HCT116 (cell line): ENCODE measurements around the gene RUNX2. TPM values are rescaled to one million over a fixed set of nuclear protein-coding genes. Genes with fewer than 3 reads are reported as not detected.

Experiments
- ATAC-seq: fragments of 200-7000 bp; cut with Tn5 transposase; 2 replicates; pipeline ENCODE4 v1.9.1; 2020; ENCODE audit warnings: mild to moderate bottlenecking, moderate library complexity
- BruUV-seq: library from RNA; stranded (reverse); fragments of 400-500 nt; replicated peaks from 2 replicates; lab custom pipeline; 2021; lab: Mats Ljungman, UMichigan
- CTCF ChIA-PET: fragments of 300-600 bp; sonication (Branson Sonifier 250); formaldehyde crosslinking; loops from one replicate; lab custom pipeline; 2021; ENCODE audit warnings: antibody characterized with exemption; lab: Charles Lee
- POLR2A ChIA-PET: fragments of 300-600, 350-600 bp; sonication (Branson Sonifier 250); formaldehyde crosslinking; loops from one replicate; lab custom pipeline; 2021; ENCODE audit warnings: antibody characterized with exemption; lab: Charles Lee
- RAD21 ChIA-PET, 2 experiments: fragments of 300-600 bp; sonication (Branson Sonifier 250); formaldehyde crosslinking; loops; one replicate each; lab custom pipeline; 2023; ENCODE audit warnings: low total read pairs in 2 of 2; ENCODE audit not compliant: uncharacterized antibody in 2 of 2, unreplicated experiment in 2 of 2, low non-redundant PET in 1 of 2; lab: Charles Lee
- DNase-seq: peaks from one replicate; pipeline ENCODE4 v3.0.0-alpha.2; 2010; ENCODE audit warnings: low read depth, low spot score
- H2AFZ ChIP-seq: fragments of 200-600 bp; shearing (Covaris generic), sonication (generic); 2 replicates; pipeline ENCODE4 v1.6.1; 2017; ENCODE audit warnings: low read depth, mixed run types, mixed read lengths, antibody characterized with exemption, low read length; ENCODE audit not compliant: poor library complexity, severe bottlenecking
- H3K27ac ChIP-seq: 2 replicates; pipeline ENCODE4 v1.5.1; 2012; ENCODE audit warnings: low read depth, low read length
- H3K27me3 ChIP-seq: fragments of 200-600 bp; sonication (generic); 2 replicates; pipeline ENCODE4 v1.6.1; 2016; ENCODE audit warnings: mixed run types, low read length, mixed read lengths; ENCODE audit not compliant: insufficient read depth
- H3K36me3 ChIP-seq, 2 experiments: fragments of 200-500 bp in 1 of 2; fragments of 200-600 bp in 1 of 2; sonication (Bioruptor generic) in 1 of 2; sonication (generic) in 1 of 2; 2 replicates each; pipeline versions ENCODE4 v1.5.1 to v1.6.1; 2014 to 2016; ENCODE audit warnings: low read length in 2 of 2, inconsistent platforms in 1 of 2, mixed read lengths in 1 of 2, mixed run types in 1 of 2; ENCODE audit not compliant: insufficient read depth in 2 of 2, control insufficient read depth in 1 of 2
- H3K4me1 ChIP-seq, 2 experiments: fragments of 200-600 bp in 1 of 2; sonication (generic) in 1 of 2; 2 replicates each; pipeline versions ENCODE4 v1.5.1 to v1.6.1; 2012 to 2017; ENCODE audit warnings: low read length in 2 of 2, inconsistent platforms in 1 of 2, mild to moderate bottlenecking in 1 of 2, mixed read lengths in 1 of 2, mixed run types in 1 of 2, moderate library complexity in 1 of 2; ENCODE audit not compliant: insufficient read depth in 2 of 2, control insufficient read depth in 1 of 2
- H3K4me2 ChIP-seq: fragments of 200-600 bp; sonication (generic); 2 replicates; pipeline ENCODE4 v1.6.1; 2017; ENCODE audit warnings: mixed run types, low read length, mixed read lengths
- H3K4me3 ChIP-seq, 2 experiments: fragments of 200-600 bp in 1 of 2; sonication (generic) in 1 of 2; replicated peaks in 1 of 2; 2 replicates each; pipeline ENCODE4 v1.5.1; 2011 to 2016; ENCODE audit warnings: low read length in 2 of 2, control low read depth in 1 of 2, low read depth in 1 of 2, mild to moderate bottlenecking in 1 of 2, mixed read lengths in 1 of 2, mixed run types in 1 of 2
- H3K79me2 ChIP-seq: fragments of 200-600 bp; sonication (generic); 2 replicates; pipeline ENCODE4 v1.6.1; 2017; ENCODE audit warnings: mild to moderate bottlenecking, mixed run types, low read length, moderate library complexity, mixed read lengths; ENCODE audit not compliant: insufficient read depth
- H3K9ac ChIP-seq: fragments of 200-600 bp; sonication (generic); 2 replicates; pipeline ENCODE4 v1.6.1; 2016; ENCODE audit warnings: low read length, mixed read lengths
- H3K9me2 ChIP-seq: fragments of 200-600 bp; sonication (generic), shearing (Covaris generic); 2 replicates; pipeline ENCODE4 v1.6.1; 2017; ENCODE audit warnings: mixed run types, mild to moderate bottlenecking, moderate library complexity; ENCODE audit not compliant: insufficient read depth
- H3K9me3 ChIP-seq, 2 experiments: fragments of 200-500 bp in 1 of 2; fragments of 200-600 bp in 1 of 2; sonication (Bioruptor generic) in 1 of 2; sonication (generic) in 1 of 2; 2 replicates each; pipeline ENCODE4 v1.6.1; 2014 to 2017; ENCODE audit warnings: low read length in 2 of 2, mixed read lengths in 2 of 2, inconsistent platforms in 1 of 2, low read depth in 1 of 2, mild to moderate bottlenecking in 1 of 2, mixed run types in 1 of 2, moderate library complexity in 1 of 2; ENCODE audit not compliant: control insufficient read depth in 1 of 2, insufficient read depth in 1 of 2
- H4K20me1 ChIP-seq: fragments of 200-600 bp; sonication (generic), shearing (Covaris generic); 2 replicates; pipeline ENCODE4 v1.6.1; 2017; ENCODE audit warnings: mixed run types, mild to moderate bottlenecking, moderate library complexity; ENCODE audit not compliant: insufficient read depth
- CEBPB ChIP-seq: IDR thresholded peaks from 2 replicates; pipeline ENCODE4 v1.6.1; 2012; ENCODE audit warnings: low read depth
- ELF1 ChIP-seq: IDR thresholded peaks from 2 replicates; pipeline ENCODE4 v1.6.1; 2012; ENCODE audit warnings: low read depth, borderline replicate concordance
- EZH2 ChIP-seq: fragments of 200-600 bp; sonication (generic); IDR thresholded peaks from 2 replicates; pipeline ENCODE4 v1.6.1; 2017; ENCODE audit warnings: antibody characterized with exemption, mixed run types
- POLR2A ChIP-seq: IDR thresholded peaks from 2 replicates; pipeline ENCODE4 v1.7.0; 2011; ENCODE audit warnings: borderline replicate concordance; ENCODE audit not compliant: insufficient read depth, insufficient read length; ENCODE audit errors: extremely low read depth
- POLR2AphosphoS5 ChIP-seq: IDR thresholded peaks from 2 replicates; pipeline ENCODE4 v1.6.1; 2011; ENCODE audit warnings: mild to moderate bottlenecking, low read depth, low read length, moderate library complexity
- SIN3A ChIP-seq: IDR thresholded peaks from 2 replicates; pipeline ENCODE4 v1.6.1; 2012; ENCODE audit warnings: low read depth
- SP1 ChIP-seq: IDR thresholded peaks from 2 replicates; pipeline ENCODE4 v1.6.1; 2012; ENCODE audit warnings: low read depth
- SRF ChIP-seq: IDR thresholded peaks from 2 replicates; pipeline ENCODE4 v1.6.1; 2012; ENCODE audit warnings: low read depth
- TCF7L2 ChIP-seq: IDR thresholded peaks from 2 replicates; pipeline ENCODE4 v1.7.0; 2011; ENCODE audit warnings: borderline replicate concordance, inconsistent platforms; ENCODE audit not compliant: insufficient read depth, insufficient read length; ENCODE audit errors: extremely low read depth
- ZFX ChIP-seq: fragments of 450-650 bp; IDR thresholded peaks from 2 replicates; pipeline ENCODE4 v1.6.1; 2017
- intact Hi-C: fragments of 100-400 bp; cut with micrococcal nuclease; formaldehyde crosslinking; loops from 2 replicates; pipeline ENCODE4 v1.10.0; 2022
- total RNA-seq: library from RNA; stranded (reverse); gene quantifications from one replicate; pipeline ENCODE4 v1.2.1, GENCODE V29; 2021; ENCODE audit not compliant: unreplicated experiment

RUNX2 gene
- total RNA-seq, 1 experiment from 2014 or later: 1.1 TPM

- DNase-seq: no peak
- Histone ChIP-seq H3K9ac (no peak overlapping the region), H3K4me3 (no peak overlapping the region), H3K36me3 (no peaks in the 10 kb centered on the region)
- TF ChIP-seq SP1 (no peak), SRF (no peak), SIN3A (no peak), EZH2 (no peak), ELF1 (no peak), CEBPB (no peak), POLR2AphosphoS5 (no peak), POLR2A (no peak), ZFX (no peak)
- TF ChIP-seq, all 23 proteins: peak for 0
- POLR2A ChIA-PET: no interaction called here
- intact Hi-C loops: loop anchor here (10.0 kb wide), 1 partner anchor 965 kb away; no protein-coding TSS in a partner anchor
- Histone ChIP-seq H3K9me3 (no peaks in the 10 kb centered on the region), H3K27me3 (no peaks in the 10 kb centered on the region), H3K4me1 (peaks cover 34 to 58% of the 10 kb centered on the region in 2 experiments), H4K20me1 (no peaks in the 10 kb centered on the region), H3K27ac (no peak overlapping the region), H2AFZ (no peak overlapping the region), H3K4me2 (no peak overlapping the region), H3K79me2 (no peaks in the 10 kb centered on the region), H3K9me2 (no peaks in the 10 kb centered on the region)
- RAD21 ChIA-PET: no interaction called here
- ATAC-seq: no peak
- BruUV-seq: no TSS peak
- CTCF ChIA-PET: no interaction called here
Measured at GRCh38 chr6:45439861-45440388, 111.8 kb downstream of the RUNX2 start.

- no peaks in the 10 kb centered on the region for H4K20me1 ChIP-seq
- no peaks in the 10 kb centered on the region for H3K9me3 ChIP-seq
- H3K4me1 ChIP-seq: peaks cover 49 to 65% of the 10 kb centered on the region in 2 experiments
- H2AFZ ChIP-seq: no peak overlapping the region
- ChIA-PET CTCF (interaction anchor here (2.2 kb wide), 1 partner anchor 273 kb away, joined by 8 read pairs; no protein-coding TSS in a partner anchor), POLR2A (interaction anchor here (0.7 kb wide), 1 partner anchor 21 kb away, joined by 3 read pairs; no protein-coding TSS in a partner anchor), RAD21 (interaction anchor here in 1 of 2 experiments (1.8 kb wide), 1 partner anchor 273 kb away, joined by 4 read pairs; no protein-coding TSS in a partner anchor)
- H3K79me2 ChIP-seq: no peaks in the 10 kb centered on the region
- no peak overlapping the region for H3K27ac ChIP-seq
- DNase-seq (no peak), ATAC-seq (no peak)
- no peaks in the 10 kb centered on the region for H3K36me3 ChIP-seq
- H3K4me3 ChIP-seq: no peak overlapping the region
- H3K9ac ChIP-seq: no peak overlapping the region
- no peaks in the 10 kb centered on the region for H3K27me3 ChIP-seq
- intact Hi-C loops: no loop called here
- BruUV-seq: no TSS peak
- H3K4me2 ChIP-seq: peak overlapping the region; percentile 16; the same call in 1 of the 2 replicates
- TF ChIP-seq POLR2AphosphoS5 (no peak), TCF7L2 (peak; percentile 51)
- H3K9me2 ChIP-seq: no peaks in the 10 kb centered on the region
Measured at GRCh38 chr6:45441851-45442453, 113.8 kb downstream of the RUNX2 start.
